H1 (cell line): Measurements from ENCODE around the gene CASP9. TPM values are rescaled to one million over a fixed set of nuclear protein-coding genes. Genes with fewer than 3 reads are reported as not detected.

Experiments
- CEBPB ChIP-seq: IDR thresholded peaks from 2 replicates; pipeline ENCODE4 v1.6.1; 2012; ENCODE audit warnings: low read depth, low read length
- GABPA ChIP-seq: IDR thresholded peaks from 2 replicates; pipeline ENCODE4 v1.6.1; 2011; ENCODE audit warnings: mild to moderate bottlenecking, low read length, moderate library complexity, borderline replicate concordance; ENCODE audit not compliant: insufficient read depth
- GTF2F1 ChIP-seq: IDR thresholded peaks from 2 replicates; pipeline ENCODE4 v1.6.1; 2012; ENCODE audit warnings: low read depth, low read length, improper control_type of control experiment, borderline replicate concordance
- JUN ChIP-seq: IDR thresholded peaks from 2 replicates; pipeline ENCODE4 v1.6.1; 2011; ENCODE audit warnings: low read depth, mild to moderate bottlenecking, improper control_type of control experiment, low read length
- PHF8 ChIP-seq: fragments of 200-600 bp; sonication (generic); conservative IDR thresholded peaks from 2 replicates; pipeline ENCODE4 v1.7.1; 2012; ENCODE audit warnings: low read depth, mild to moderate bottlenecking, inconsistent platforms, low read length, moderate library complexity
- SP1 ChIP-seq: IDR thresholded peaks from 2 replicates; pipeline ENCODE4 v1.6.1; 2011; ENCODE audit warnings: low read depth, low read length
- USF2 ChIP-seq: IDR thresholded peaks from 2 replicates; pipeline ENCODE4 v1.6.1; 2011; ENCODE audit warnings: low read length, improper control_type of control experiment
- polyA plus RNA-seq, 7 experiments: library from polyadenylated mRNA; depleted of rRNA in 3 of 7; stranded (reverse) in 5 of 7; unstranded in 2 of 7; fragments of >200 nt in 5 of 7; fragments of 200-250 nt in 2 of 7; gene quantifications; 1 replicate in 5 of 7; 2 replicates in 1 of 7; 4 replicates in 1 of 7; pipeline versions ENCODE4 v1.2.1 to v1.2.3, GENCODE V29; 2011 to 2013; ENCODE audit warnings: missing spikeins in 2 of 7, mixed read lengths in 2 of 7
- total RNA-seq: library from RNA; stranded (reverse); fragmentation: NEBNext Ultra II Directional; extraction: Animal tissue kit (Norgen Biotek cat#: 25700); gene quantifications from 2 replicates; pipeline ENCODE4 v1.2.1, GENCODE V29; 2021

Gene CASP9
- total and polyA plus RNA-seq, 2 of the 8 experiments (the other 6 are each of a cell fraction or from before 2014, with no cell fraction given): 14.8 to 36.3 TPM

GRCh38 chr1:15510611-15511405 is 13.2 kb downstream of the CASP9 start (continued):
- TF ChIP-seq USF2 (no peak), GTF2F1 (no peak), JUN (no peak), CEBPB (no peak), GABPA (no peak), SP1 (no peak), PHF8 (no peak)
